ENCODE measurements around the gene TMED7. TPM values are rescaled to one million over a fixed set of nuclear protein-coding genes. Genes with fewer than 3 reads are reported as not detected.
"Not testable (repeated sequence)": the region's sequence is repeated elsewhere in the genome, so short reads cannot be mapped to it uniquely, and the experiment has no call there.

TMED7 gene
- total RNA-seq, 1 donor from 2014 or later: 109 TPM

DNA sequence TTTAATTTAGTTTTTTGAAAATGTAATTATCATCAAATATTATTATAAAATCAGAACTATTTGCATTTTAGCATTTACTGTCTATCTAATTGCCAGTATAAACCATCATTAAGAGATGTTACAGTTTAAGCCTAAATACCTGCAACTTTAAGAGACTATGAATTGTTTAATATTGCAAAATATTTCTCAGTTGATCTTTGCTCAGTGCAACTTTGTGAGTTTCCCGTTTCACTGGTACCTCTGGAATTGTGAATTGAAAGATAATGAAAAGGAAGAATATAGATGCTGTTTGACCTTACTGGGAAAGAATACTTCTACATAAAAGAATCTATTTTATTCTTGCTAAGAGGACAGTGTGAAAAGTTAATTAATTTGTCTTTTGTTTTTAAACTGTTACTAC, 30.2 kb upstream of the TMED7 start:
- Mint-ChIP-seq H3K9me3 (ENCODE audit: unreplicated experiment) (peaks cover 8% of the 10 kb centered on the region), H3K4me3 (ENCODE audit: unreplicated experiment) (no peak overlapping the region), H3K36me3 (ENCODE audit: unreplicated experiment) (no peaks in the 10 kb centered on the region), H3K27me3 (ENCODE audit: unreplicated experiment) (no peaks in the 10 kb centered on the region), H3K27ac (ENCODE audit: unreplicated experiment) (no peak overlapping the region), H3K4me1 (ENCODE audit: unreplicated experiment) (no peaks in the 10 kb centered on the region)
- TF ChIP-seq, protein P1, sequence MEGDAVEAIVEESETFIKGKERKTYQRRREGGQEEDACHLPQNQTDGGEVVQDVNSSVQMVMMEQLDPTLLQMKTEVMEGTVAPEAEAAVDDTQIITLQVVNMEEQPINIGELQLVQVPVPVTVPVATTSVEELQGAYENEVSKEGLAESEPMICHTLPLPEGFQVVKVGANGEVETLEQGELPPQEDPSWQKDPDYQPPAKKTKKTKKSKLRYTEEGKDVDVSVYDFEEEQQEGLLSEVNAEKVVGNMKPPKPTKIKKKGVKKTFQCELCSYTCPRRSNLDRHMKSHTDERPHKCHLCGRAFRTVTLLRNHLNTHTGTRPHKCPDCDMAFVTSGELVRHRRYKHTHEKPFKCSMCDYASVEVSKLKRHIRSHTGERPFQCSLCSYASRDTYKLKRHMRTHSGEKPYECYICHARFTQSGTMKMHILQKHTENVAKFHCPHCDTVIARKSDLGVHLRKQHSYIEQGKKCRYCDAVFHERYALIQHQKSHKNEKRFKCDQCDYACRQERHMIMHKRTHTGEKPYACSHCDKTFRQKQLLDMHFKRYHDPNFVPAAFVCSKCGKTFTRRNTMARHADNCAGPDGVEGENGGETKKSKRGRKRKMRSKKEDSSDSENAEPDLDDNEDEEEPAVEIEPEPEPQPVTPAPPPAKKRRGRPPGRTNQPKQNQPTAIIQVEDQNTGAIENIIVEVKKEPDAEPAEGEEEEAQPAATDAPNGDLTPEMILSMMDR (IDR thresholded peaks at IDR 0.05): no peak
- DNase-seq (ENCODE audit: extremely low spot score, unreplicated experiment): no peak

DNA sequence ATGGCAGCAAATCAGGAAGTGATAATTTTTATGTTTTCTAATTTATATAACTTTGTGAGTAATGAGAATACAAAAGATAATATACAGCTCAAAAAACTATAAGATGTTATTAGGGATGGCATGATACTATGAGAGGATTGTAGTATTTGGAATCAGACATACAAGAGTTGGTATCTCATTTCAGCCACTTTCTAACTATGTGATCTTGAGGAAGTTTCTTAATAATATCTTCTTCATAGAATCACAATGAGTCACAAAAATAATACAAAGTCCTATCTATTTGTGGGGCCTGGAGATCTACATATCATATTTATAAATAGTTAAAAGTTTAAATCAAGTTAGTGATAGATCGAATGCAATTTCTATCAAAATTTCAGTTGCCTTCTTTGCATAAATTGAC, 23.7 kb upstream of the TMED7 start:
- Mint-ChIP-seq H3K36me3 (ENCODE audit: unreplicated experiment) (no peaks in the 10 kb centered on the region), H3K4me1 (ENCODE audit: unreplicated experiment) (peaks cover 4% of the 10 kb centered on the region), H3K9me3 (ENCODE audit: unreplicated experiment) (no peaks in the 10 kb centered on the region), H3K27ac (ENCODE audit: unreplicated experiment) (no peak overlapping the region), H3K4me3 (ENCODE audit: unreplicated experiment) (no peak overlapping the region), H3K27me3 (ENCODE audit: unreplicated experiment) (peaks cover 12% of the 10 kb centered on the region)
- DNase-seq (ENCODE audit: extremely low spot score, unreplicated experiment): no peak
- TF ChIP-seq, protein P1 (IDR thresholded peaks at IDR 0.05): no peak

DNA sequence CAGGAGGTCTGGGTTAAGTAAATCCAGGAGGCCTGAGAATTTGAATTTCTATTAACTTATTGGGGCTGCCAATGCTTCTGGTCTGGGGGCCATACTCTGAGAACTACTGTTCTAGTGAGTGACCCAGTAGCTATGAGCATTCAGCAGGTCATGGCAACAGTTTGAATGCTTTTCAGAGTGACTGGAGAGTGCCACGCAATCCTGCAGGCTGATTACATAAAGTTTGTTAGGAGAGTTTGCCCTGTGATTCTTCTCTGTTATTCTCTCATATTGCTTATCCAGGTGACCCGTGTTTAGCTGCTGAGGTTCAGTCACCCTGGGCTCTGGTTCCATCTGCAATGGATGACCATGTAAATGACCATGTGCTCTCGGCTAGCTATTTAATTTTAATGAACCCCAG, 22.2 kb upstream of the TMED7 start:
- Mint-ChIP-seq H3K27me3 (ENCODE audit: unreplicated experiment) (peaks cover 18% of the 10 kb centered on the region), H3K36me3 (ENCODE audit: unreplicated experiment) (no peaks in the 10 kb centered on the region), H3K4me1 (ENCODE audit: unreplicated experiment) (peaks cover 4% of the 10 kb centered on the region), H3K9me3 (ENCODE audit: unreplicated experiment) (no peaks in the 10 kb centered on the region), H3K27ac (ENCODE audit: unreplicated experiment) (no peak overlapping the region), H3K4me3 (ENCODE audit: unreplicated experiment) (no peak overlapping the region)
- DNase-seq (ENCODE audit: extremely low spot score, unreplicated experiment): no peak
- TF ChIP-seq, protein P1 (IDR thresholded peaks at IDR 0.05): no peak

DNA sequence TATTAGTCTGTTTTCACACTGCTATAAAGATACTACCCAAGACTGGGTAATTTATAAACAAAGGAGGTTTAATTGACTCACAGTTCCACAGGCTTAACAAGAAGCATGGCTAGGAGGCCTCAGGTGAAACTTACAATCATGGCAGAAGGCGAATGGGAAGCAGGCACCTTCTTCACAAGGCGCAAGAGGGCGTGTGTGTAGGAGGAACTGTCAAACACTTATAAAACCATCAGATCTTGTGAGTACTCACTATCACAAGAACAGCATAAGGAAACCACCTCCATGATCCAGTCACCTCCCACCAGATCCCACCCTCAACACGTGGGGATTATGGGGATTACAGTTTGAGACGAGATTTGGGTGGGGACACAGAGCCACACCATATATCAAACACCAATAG, 19.6 kb upstream of the TMED7 start:
- H3K27me3 Mint-ChIP-seq (ENCODE audit: unreplicated experiment): peaks cover 18% of the 10 kb centered on the region
- peaks cover 11% of the 10 kb centered on the region for H3K4me1 Mint-ChIP-seq (ENCODE audit: unreplicated experiment)
- not testable (repeated sequence) for H3K4me3 Mint-ChIP-seq (ENCODE audit: unreplicated experiment); H3K27ac Mint-ChIP-seq (ENCODE audit: unreplicated experiment); H3K36me3 Mint-ChIP-seq (ENCODE audit: unreplicated experiment); DNase-seq (ENCODE audit: extremely low spot score, unreplicated experiment); H3K9me3 Mint-ChIP-seq (ENCODE audit: unreplicated experiment)

DNA sequence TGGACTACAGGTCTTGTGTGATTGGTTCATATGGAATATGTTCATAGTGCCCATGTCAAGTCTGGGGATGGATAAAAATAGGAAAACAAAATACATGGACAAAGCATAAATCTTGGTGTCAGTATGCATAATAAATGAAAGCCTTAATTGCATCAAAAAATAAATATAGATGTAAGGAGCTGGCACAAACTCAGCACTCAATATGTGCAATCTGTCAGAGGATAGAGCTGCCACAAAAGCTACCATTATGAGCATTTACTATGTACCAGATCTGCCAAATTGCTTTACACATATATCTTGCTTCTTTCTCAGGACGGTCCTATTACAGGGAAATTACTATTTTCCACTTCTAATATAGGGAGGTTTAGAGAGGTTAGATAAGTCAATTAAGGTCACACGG, 18.2 kb upstream of the TMED7 start:
- H3K4me1 Mint-ChIP-seq (ENCODE audit: unreplicated experiment): peaks cover 7% of the 10 kb centered on the region
- H3K27me3 Mint-ChIP-seq (ENCODE audit: unreplicated experiment): peaks cover 18% of the 10 kb centered on the region
- no peaks in the 10 kb centered on the region for H3K9me3 Mint-ChIP-seq (ENCODE audit: unreplicated experiment)
- H3K36me3 Mint-ChIP-seq (ENCODE audit: unreplicated experiment): no peaks in the 10 kb centered on the region
- DNase-seq (ENCODE audit: extremely low spot score, unreplicated experiment): no peak
- H3K27ac Mint-ChIP-seq (ENCODE audit: unreplicated experiment): no peak overlapping the region
- H3K4me3 Mint-ChIP-seq (ENCODE audit: unreplicated experiment): no peak overlapping the region
- TF ChIP-seq, protein P1 (IDR thresholded peaks at IDR 0.05): no peak

DNA sequence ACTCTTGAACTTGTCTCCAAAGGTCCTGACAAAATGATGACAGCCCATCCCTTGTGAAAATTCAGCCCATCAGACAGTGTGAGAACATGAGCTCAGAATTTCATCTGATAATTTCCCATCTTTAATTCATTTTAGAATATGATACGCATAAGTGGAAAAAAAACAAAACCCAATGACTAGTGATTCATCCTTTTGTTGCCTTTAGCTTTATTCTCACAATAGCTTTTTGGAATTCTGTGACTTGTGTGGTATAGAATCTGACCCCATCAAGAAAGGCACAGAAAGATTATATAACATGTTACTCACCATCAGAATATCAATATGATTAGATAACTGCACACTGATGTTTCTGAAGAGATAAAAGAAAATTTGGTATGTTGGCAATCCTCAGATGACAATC, 16.1 kb upstream of the TMED7 start:
- Mint-ChIP-seq H3K4me3 (ENCODE audit: unreplicated experiment) (no peak overlapping the region), H3K9me3 (ENCODE audit: unreplicated experiment) (no peaks in the 10 kb centered on the region), H3K4me1 (ENCODE audit: unreplicated experiment) (peaks cover 7% of the 10 kb centered on the region), H3K27ac (ENCODE audit: unreplicated experiment) (no peak overlapping the region), H3K36me3 (ENCODE audit: unreplicated experiment) (no peaks in the 10 kb centered on the region), H3K27me3 (ENCODE audit: unreplicated experiment) (peaks cover 25% of the 10 kb centered on the region)
- DNase-seq (ENCODE audit: extremely low spot score, unreplicated experiment): no peak
- TF ChIP-seq, protein P1 (IDR thresholded peaks at IDR 0.05): no peak

Data from osteocyte (in vitro differentiated cells).